ENCODE results near the gene JUP. TPM values are rescaled to one million over a fixed set of nuclear protein-coding genes. Genes with fewer than 3 reads are reported as not detected.
A peak's percentile ranks its signal among the peaks of the same experiment; 100 is the strongest.

Gene JUP
- total and polyA plus RNA-seq, 2 of the 13 experiments (the other 11 are each of a cell fraction or from before 2014, with no cell fraction given) = 12.1 to 20.6 TPM

- TF ChIP-seq ZNF660 (CRISPR knock-in tag; IDR thresholded peaks at IDR 0.05; ENCODE audit: borderline replicate concordance, low read depth) (no peak), ZNF282 (IDR thresholded peaks at IDR 0.05; ENCODE audit: partially characterized antibody) (no peak), ZNF564 (CRISPR knock-in tag; IDR thresholded peaks at IDR 0.05) (0 out of 2 replicates have a peak, but pooled peaks have one; percentile 38), PHF8 (CRISPR knock-in tag; IDR thresholded peaks at IDR 0.05) (peak; percentile 50), SETDB1 (CRISPR knock-in tag; IDR thresholded peaks at IDR 0.05; ENCODE audit: borderline replicate concordance) (no peak), FOXP4 (CRISPR knock-in tag; IDR thresholded peaks at IDR 0.05) (no peak), IRF9 (CRISPR knock-in tag; IDR thresholded peaks at IDR 0.05; ENCODE audit: borderline replicate concordance) (peak; percentile 71; the same call in 1 of the 2 replicates), ZBTB25 (CRISPR knock-in tag; IDR thresholded peaks at IDR 0.05) (no peak; the same call in 1 of the 2 replicates), ZBTB20 (CRISPR knock-in tag; IDR thresholded peaks at IDR 0.05; ENCODE audit: borderline replicate concordance, low read depth) (peak; percentile 29; the same call in 1 of the 2 replicates), FOXA3 (CRISPR knock-in tag; IDR thresholded peaks at IDR 0.05) (no peak), ZNF567 (CRISPR knock-in tag; IDR thresholded peaks at IDR 0.05; ENCODE audit: borderline replicate concordance) (peak; percentile 66; the same call in 1 of the 2 replicates), THAP9 (CRISPR knock-in tag; IDR thresholded peaks at IDR 0.05; ENCODE audit: borderline replicate concordance) (peak; percentile 25; the same call in 1 of the 2 replicates)
- TF ChIP-seq, protein P1, sequence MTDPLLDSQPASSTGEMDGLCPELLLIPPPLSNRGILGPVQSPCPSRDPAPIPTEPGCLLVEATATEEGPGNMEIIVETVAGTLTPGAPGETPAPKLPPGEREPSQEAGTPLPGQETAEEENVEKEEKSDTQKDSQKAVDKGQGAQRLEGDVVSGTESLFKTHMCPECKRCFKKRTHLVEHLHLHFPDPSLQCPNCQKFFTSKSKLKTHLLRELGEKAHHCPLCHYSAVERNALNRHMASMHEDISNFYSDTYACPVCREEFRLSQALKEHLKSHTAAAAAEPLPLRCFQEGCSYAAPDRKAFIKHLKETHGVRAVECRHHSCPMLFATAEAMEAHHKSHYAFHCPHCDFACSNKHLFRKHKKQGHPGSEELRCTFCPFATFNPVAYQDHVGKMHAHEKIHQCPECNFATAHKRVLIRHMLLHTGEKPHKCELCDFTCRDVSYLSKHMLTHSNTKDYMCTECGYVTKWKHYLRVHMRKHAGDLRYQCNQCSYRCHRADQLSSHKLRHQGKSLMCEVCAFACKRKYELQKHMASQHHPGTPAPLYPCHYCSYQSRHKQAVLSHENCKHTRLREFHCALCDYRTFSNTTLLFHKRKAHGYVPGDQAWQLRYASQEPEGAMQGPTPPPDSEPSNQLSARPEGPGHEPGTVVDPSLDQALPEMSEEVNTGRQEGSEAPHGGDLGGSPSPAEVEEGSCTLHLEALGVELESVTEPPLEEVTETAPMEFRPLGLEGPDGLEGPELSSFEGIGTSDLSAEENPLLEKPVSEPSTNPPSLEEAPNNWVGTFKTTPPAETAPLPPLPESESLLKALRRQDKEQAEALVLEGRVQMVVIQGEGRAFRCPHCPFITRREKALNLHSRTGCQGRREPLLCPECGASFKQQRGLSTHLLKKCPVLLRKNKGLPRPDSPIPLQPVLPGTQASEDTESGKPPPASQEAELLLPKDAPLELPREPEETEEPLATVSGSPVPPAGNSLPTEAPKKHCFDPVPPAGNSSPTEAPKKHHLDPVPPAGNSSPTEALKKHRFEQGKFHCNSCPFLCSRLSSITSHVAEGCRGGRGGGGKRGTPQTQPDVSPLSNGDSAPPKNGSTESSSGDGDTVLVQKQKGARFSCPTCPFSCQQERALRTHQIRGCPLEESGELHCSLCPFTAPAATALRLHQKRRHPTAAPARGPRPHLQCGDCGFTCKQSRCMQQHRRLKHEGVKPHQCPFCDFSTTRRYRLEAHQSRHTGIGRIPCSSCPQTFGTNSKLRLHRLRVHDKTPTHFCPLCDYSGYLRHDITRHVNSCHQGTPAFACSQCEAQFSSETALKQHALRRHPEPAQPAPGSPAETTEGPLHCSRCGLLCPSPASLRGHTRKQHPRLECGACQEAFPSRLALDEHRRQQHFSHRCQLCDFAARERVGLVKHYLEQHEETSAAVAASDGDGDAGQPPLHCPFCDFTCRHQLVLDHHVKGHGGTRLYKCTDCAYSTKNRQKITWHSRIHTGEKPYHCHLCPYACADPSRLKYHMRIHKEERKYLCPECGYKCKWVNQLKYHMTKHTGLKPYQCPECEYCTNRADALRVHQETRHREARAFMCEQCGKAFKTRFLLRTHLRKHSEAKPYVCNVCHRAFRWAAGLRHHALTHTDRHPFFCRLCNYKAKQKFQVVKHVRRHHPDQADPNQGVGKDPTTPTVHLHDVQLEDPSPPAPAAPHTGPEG (CRISPR knock-in tag; IDR thresholded peaks at IDR 0.05) = peak; percentile 1; the same call in 1 of the 2 replicates
Observed at GRCh38 chr17:41734139-41734948, 52.2 kb downstream of the JUP start, which contains the start of gene HAP1 (continued).
